ENCODE data around the gene CEP43.

The CEP43 gene

DNA sequence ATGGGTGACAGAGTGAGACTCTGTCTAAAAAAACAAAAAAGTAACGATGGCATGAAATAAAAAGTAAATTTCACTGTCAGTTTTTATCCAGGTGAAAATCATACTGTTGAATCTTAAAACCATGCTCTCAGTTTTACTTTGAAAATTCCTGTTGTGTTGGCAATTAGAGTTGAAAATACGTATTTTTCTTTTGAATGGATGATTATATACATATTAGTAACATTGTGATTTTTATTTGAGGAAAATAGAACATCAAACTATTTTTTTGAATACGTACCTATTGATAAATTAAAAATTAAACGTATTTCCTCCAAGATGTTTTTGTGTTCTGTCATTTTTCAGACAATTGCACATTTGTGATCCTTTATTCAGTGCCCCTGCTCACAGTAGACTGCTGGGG, 14.7 kb downstream of the CEP43 start:
- no peak for DNase-seq (ENCODE audit: low read depth in 2 of 2)

DNA sequence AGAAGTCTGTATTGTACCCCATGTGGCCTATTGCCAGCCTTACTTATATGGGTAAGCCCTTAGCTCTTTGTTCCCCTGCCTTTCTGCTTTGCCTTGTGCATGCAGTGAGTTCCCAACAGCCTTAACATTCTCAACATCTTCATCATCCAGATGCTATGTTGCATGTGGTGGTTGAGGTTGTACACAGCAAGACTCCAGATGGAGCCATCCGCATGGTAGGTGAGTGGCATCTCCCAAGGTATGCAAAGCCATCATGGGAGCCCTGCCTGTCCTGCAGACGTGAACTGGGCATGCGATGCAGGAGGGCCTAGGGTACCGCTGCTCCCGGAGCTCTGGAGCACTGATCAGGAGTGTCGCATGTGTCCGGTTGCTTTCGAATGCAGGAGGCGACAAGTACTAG, 16.1 kb downstream of the CEP43 start:
- no peak for DNase-seq (ENCODE audit: low read depth in 2 of 2)

DNA sequence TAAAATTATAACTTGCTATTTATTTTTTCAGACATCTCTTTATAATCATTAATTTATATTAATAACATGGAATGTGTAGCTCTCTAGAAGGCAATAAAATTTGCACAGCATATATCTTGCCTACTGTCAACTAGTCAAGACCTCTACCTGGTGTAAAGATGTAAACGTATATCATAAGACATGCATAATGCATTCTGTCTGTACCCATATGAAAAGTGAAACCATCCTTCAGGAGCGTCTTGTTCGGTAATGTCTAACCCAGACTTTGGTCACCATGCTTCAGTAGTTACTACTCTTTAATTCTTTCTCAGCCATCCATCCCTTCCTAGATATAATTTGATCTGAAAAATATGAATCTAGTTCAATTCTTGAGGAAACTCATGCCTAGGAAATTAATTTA, 21.0 kb downstream of the CEP43 start:
- no peak for DNase-seq (ENCODE audit: low read depth in 2 of 2)

- no peak for DNase-seq (ENCODE audit: low read depth in 2 of 2)
These were observed 28.1 kb downstream of the CEP43 start for GRCh38 chr6:167027308-167027707.

- DNase-seq (ENCODE audit: low read depth in 2 of 2): no peak
These were observed 28.6 kb downstream of the CEP43 start for GRCh38 chr6:167027772-167028171.

- no peak for DNase-seq (ENCODE audit: low read depth in 2 of 2)
These were observed 31.2 kb downstream of the CEP43 start for GRCh38 chr6:167030222-167031072.

- DNase-seq (ENCODE audit: low read depth in 2 of 2): no peak
These were observed 32.0 kb downstream of the CEP43 start for GRCh38 chr6:167031082-167031709.

DNA sequence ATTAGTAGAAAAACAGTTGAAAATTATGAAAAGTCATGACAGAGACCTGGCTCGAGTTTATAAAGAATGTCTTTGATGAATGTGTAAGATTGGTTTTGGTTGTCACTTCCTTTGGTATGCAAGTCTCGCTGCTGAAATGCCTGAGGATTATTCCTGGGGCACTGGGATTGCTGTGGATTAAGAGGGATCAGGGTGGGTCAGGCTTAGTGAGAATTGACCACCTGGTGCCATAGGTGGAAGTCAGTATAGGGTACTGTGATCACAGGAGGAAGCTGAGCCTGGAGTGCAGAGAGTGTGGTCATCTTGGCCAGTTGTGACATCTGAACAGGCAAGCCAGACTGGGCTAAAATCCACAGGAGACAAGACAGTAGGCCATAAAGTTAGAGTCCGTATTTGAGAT, 34.9 kb downstream of the CEP43 start:
- no peak for DNase-seq (ENCODE audit: low read depth in 2 of 2)

DNA sequence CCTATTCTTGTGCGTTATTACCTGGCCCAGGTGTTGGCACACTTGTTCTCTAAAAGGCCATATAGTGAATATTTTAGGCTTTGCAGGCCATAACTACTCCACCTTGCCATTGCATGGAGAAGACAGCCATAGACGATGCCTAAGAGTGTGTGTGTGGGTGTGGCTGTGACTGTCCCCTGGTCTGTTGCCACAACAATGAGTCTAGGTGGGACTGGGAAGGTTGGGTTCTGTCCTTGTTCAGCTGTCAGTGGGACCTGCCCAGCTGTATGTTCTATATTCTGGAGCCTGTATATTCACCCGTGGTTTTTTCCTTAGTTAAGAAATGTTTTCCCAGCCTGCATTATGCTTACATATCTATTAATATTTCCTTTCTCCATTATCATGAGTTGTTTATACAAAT, 38.6 kb downstream of the CEP43 start:
- DNase-seq (ENCODE audit: low read depth in 2 of 2): no peak

GRCh38 chr6:167044696-167045095, 45.5 kb downstream of the CEP43 start:
- no peak for DNase-seq (ENCODE audit: low read depth in 2 of 2)

GRCh38 chr6:167045828-167046580, 46.8 kb downstream of the CEP43 start:
- DNase-seq (ENCODE audit: low read depth in 2 of 2): no peak

DNA sequence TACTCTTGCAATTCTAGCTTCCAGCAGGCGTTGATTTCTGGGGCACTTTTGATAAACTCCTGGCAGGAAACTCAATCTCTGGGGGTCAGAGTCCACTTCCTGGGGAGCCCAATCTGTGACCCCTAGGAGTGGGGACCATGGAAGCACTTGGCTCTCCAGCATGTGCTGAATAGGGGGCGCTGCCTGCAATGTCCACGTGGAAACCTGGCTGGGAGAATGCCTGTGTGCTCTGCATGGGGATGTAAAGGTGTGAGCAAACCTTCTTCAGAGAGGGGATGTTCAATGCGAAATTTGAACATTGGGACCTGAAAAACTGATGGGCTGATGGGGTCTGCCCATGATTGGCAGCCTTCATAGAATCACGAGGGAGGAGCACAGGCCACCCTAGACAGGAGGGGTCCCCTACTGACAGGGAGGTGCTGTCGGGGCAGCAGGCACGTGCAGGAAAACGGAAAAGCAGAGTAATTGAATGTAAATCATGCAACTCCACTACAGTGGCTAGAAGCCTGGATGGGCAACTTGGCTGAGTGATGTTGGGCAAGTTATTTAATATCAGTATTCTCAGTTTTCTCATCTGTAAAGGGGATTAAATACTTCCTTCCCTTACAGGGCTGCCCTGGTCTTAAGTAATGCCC, 47.8 kb downstream of the CEP43 start:
- no peak for DNase-seq (ENCODE audit: low read depth in 2 of 2)

DNA sequence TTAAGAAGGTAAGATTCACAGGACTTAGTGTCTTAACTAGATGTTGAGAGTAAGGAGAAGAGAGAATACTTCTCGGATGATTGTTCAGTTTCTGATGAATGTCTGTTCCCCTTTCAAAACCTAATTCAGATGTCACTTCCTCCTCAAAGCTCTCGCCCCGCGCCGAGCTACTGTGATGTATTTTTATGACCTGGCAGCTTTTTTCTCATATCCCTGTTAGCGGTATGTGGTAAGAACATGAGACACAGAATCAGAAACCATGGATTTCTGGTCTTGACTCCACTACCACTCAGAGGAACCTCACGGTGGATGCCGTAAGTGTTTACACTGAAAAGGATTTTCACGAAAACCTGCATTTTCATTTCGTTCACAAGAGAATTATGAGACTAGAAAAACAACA, 48.4 kb downstream of the CEP43 start:
- DNase-seq (ENCODE audit: low read depth in 2 of 2): no peak

Data from stimulated activated CD4-positive, alpha-beta T cell treated with anti-CD3 and anti-CD28 coated beads, Interleukin-1b, Interleukin-23, amount 100 ng/mL, for 1 hour (primary cell).